Upper lobe of right lung (tissue), 1 donor: ENCODE results near the gene CHD6. TPM values are rescaled to one million over a fixed set of nuclear protein-coding genes. Genes with fewer than 3 reads are reported as not detected.

Source experiments
- ATAC-seq: fragments of 200-7000 bp; cut with Tn5 transposase; one replicate; pipeline ENCODE4 v1.9.1; 2020; ENCODE audit warnings: mild to moderate bottlenecking, moderate library complexity
- DNase-seq: peaks from one replicate; pipeline ENCODE4 v3.0.0-alpha.2; 2020
- H3K27ac ChIP-seq: fragments of 200-600 bp; one replicate; pipeline ENCODE4 v1.8.0; 2022
- H3K27me3 ChIP-seq: fragments of 200-600 bp; one replicate; pipeline ENCODE4 v1.8.0; 2022; ENCODE audit warnings: mild to moderate bottlenecking
- H3K36me3 ChIP-seq: fragments of 200-600 bp; one replicate; pipeline ENCODE4 v1.8.0; 2022
- H3K4me1 ChIP-seq: fragments of 200-600 bp; one replicate; pipeline ENCODE4 v1.8.0; 2022
- H3K4me3 ChIP-seq: fragments of 200-600 bp; one replicate; pipeline ENCODE4 v1.8.0; 2022; ENCODE audit warnings: mild to moderate bottlenecking
- H3K9me3 ChIP-seq: fragments of 200-600 bp; one replicate; pipeline ENCODE4 v1.8.0; 2022
- intact Hi-C: fragments of 100-400 bp; cut with DNase I; formaldehyde crosslinking; loops from one replicate; pipeline ENCODE4 v1.11.0; 2022
- total RNA-seq: library from RNA; stranded (reverse); fragmentation: NEBNext Ultra II Directional; extraction: Animal tissue kit (Norgen Biotek cat#: 25700); gene quantifications from one replicate; pipeline ENCODE4 v1.2.1, GENCODE V29; 2021
- TF ChIP-seq, protein P1 (sequence below): fragments of 200-600 bp; IDR thresholded peaks from one replicate; pipeline ENCODE4 v1.8.0; 2022; ENCODE audit warnings: antibody characterized with exemption
- donor health status: DM: no; HTN: yes; CAD: no; lungs with severe emphysema.

CHD6 gene
- total RNA-seq, 1 donor from 2014 or later, result 42.3 TPM

DNA sequence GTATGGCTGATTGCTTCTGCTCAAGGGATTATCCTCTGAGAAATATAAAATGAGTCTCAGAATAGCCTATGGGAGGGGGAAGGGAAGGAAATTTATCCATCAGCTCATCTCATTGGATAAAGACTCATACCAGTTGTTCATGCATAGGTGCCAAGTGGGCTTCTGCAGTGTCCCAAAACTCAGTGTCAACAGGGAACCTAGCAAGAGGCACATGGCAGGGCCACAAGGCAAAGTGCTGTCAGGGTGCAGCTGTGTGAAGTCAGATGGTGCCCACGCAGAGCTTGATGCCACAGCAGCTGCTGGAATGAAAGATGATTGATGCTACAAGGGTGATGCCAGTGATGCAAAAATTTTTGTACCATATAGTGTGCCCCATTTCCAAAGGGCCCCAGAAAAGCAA, 3.2 kb upstream of the CHD6 start:
- H3K27ac ChIP-seq, result no peak overlapping the region
- H3K4me1 ChIP-seq, result peaks cover 15% of the 10 kb centered on the region
- intact Hi-C loops, result no loop called here
- H3K27me3 ChIP-seq, result no peaks in the 10 kb centered on the region
- no peak for DNase-seq
- H3K4me3 ChIP-seq, result no peak overlapping the region
- no peaks in the 10 kb centered on the region for H3K36me3 ChIP-seq
- no peaks in the 10 kb centered on the region for H3K9me3 ChIP-seq
- TF ChIP-seq, protein P1, sequence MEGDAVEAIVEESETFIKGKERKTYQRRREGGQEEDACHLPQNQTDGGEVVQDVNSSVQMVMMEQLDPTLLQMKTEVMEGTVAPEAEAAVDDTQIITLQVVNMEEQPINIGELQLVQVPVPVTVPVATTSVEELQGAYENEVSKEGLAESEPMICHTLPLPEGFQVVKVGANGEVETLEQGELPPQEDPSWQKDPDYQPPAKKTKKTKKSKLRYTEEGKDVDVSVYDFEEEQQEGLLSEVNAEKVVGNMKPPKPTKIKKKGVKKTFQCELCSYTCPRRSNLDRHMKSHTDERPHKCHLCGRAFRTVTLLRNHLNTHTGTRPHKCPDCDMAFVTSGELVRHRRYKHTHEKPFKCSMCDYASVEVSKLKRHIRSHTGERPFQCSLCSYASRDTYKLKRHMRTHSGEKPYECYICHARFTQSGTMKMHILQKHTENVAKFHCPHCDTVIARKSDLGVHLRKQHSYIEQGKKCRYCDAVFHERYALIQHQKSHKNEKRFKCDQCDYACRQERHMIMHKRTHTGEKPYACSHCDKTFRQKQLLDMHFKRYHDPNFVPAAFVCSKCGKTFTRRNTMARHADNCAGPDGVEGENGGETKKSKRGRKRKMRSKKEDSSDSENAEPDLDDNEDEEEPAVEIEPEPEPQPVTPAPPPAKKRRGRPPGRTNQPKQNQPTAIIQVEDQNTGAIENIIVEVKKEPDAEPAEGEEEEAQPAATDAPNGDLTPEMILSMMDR, result no peak
- ATAC-seq, result no peak

DNA sequence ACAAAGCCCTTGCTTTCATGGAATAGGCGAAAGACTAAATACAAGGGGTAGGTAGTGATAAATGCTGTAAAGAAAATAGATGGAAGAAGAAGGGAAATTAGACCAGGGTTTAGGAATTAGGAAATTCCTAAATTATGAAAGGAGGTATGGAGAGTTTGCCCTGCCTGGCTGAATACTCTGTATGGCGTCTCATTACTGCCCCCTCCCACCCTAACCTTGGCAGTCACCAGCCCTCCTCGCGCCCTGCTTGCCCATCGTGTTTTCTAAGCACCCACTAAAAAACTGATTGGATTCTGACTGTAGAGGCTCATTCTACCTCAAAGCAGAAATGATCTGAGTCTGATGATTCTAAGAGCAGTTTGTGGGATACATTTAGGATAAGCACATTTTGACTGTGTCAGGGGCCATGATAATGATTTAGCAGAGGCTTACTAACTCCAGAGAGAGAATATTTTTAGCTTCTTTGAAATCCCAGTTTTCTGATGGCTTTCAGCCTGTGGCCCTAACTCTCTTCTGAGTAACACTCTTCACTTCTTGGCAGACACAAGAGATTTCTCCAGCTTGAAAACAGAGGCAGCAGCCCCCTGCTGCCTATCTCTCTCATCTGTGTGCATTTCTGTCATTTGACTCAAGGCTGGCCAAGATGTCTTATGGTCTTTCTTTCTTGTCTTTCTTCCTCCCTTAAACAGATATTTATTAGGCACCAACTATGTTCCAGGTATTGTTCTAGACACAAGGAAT, 1.4 kb upstream of the CHD6 start:
- H3K9me3 ChIP-seq, result no peaks in the 10 kb centered on the region
- H3K27me3 ChIP-seq, result no peaks in the 10 kb centered on the region
- intact Hi-C loops, result no loop called here
- H3K27ac ChIP-seq, result no peak overlapping the region
- DNase-seq (no peak), ATAC-seq (no peak)
- TF ChIP-seq, protein P1, result no peak
- H3K4me3 ChIP-seq, result no peak overlapping the region
- H3K36me3 ChIP-seq, result no peaks in the 10 kb centered on the region
- peaks cover 34% of the 10 kb centered on the region for H3K4me1 ChIP-seq

DNA sequence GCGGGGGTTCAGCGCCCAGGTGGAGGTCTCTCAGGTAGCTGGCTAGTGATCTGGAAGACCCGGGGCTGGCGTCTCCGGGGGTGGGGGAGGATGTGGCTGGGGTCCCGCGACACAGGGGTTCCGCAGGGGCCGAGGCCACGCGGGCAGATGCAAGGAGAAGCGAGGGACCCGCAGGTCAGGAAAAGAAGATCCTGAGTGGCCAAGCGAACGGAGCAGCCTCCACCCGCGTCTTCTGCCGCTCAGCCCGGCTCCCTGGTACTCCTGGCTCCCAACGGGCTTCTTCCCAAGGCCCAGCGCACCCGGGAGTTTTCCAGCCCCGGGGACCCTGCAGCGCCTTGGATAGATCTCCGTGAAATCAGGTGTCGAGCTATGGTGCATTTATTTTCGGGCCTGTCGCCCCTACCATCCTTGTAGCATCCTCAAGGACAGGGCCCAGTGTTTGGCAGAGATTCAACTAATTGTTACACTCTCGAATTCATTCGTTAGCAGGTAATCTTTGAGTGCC, 682 bp upstream of the CHD6 start:
- no peaks in the 10 kb centered on the region for H3K27me3 ChIP-seq
- H3K27ac ChIP-seq, result no peak overlapping the region
- ATAC-seq, result peak; percentile 1
- H3K4me3 ChIP-seq, result peak overlapping the region; percentile 67
- no peak for DNase-seq
- intact Hi-C loops, result no loop called here
- H3K9me3 ChIP-seq, result no peaks in the 10 kb centered on the region
- H3K36me3 ChIP-seq, result no peaks in the 10 kb centered on the region
- TF ChIP-seq, protein P1, result no peak
- peaks cover 35% of the 10 kb centered on the region for H3K4me1 ChIP-seq

DNA sequence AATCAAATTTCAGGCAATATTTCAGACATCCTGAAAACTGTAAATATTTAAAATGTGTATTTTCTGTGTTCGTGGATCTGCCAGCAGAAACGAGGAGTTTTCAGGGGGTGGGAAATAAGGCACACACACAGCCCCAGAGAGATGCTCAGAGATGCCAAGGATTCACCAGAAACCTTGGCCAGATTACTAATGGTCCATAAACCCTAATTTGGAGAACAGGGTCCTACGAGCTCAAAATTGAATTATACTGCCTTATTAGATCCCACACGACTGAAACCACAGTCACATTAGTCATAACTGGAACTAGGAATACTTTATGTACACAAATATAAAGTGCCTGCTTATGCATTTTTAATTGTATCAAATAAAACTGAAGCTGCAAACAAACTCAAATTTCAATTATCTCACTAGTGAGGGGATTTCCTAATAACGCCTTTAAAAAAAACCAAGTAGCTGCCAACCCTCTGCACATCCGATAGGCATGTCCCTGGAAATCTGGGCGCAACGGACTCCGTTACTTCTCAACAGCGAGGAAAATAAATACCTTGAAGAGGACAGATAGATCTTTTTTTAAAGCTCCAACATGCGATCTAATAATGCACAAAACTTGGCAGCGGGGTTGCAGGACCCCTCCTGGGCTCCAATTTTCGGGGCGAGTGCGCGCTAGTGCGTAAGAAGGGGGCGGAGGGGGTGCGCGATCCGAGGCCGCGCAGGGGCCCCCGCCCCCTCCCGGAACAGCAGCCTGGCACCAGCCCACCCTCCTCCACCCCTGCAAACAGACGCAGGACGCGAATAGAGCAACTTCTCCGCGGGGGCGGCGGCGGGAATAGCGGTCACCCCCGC, 897 bp downstream of the CHD6 start:
- DNase-seq, result peak; percentile 76
- peaks cover 35% of the 10 kb centered on the region for H3K4me1 ChIP-seq
- intact Hi-C loops, result no loop called here
- peak overlapping the region; percentile 67 for H3K4me3 ChIP-seq
- ATAC-seq, result peak; percentile 8
- TF ChIP-seq, protein P1, result no peak
- peak overlapping the region; percentile 31 for H3K27ac ChIP-seq
- no peaks in the 10 kb centered on the region for H3K9me3 ChIP-seq
- no peaks in the 10 kb centered on the region for H3K27me3 ChIP-seq
- no peaks in the 10 kb centered on the region for H3K36me3 ChIP-seq

DNA sequence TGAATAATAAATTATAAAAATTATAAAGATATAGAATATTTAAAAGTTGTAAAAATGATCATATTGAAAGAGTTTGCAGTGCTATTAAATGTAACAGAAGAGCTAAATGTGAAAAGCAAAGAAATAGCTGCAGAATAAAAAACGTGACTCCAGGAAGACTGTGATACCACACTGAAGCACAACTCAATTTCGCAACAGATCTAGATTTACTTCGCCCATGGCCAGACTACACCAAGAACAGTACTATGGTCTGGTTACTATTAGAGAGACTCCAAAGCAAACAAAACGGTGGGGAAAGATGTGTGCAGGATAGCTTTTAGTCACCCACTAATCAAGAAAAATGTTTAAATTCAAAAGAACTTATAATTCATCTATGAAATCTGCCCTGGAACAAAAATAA, 1.9 kb downstream of the CHD6 start:
- Histone ChIP-seq H3K36me3 (no peaks in the 10 kb centered on the region), H3K9me3 (no peaks in the 10 kb centered on the region), H3K27ac (no peak overlapping the region), H3K27me3 (no peaks in the 10 kb centered on the region), H3K4me1 (peaks cover 35% of the 10 kb centered on the region), H3K4me3 (no peak overlapping the region)
- ATAC-seq (no peak), DNase-seq (no peak)
- TF ChIP-seq, protein P1, result no peak
- intact Hi-C loops, result no loop called here
